SKM-1 treated with dmso at 0.1 percent for 144 hours (cell line): ENCODE data around the gene COMMD1.
"Not testable (repeated sequence)": the region's sequence is repeated elsewhere in the genome, so short reads cannot be mapped to it uniquely, and the experiment has no call there.

Source experiments
- DNase-seq: peaks from one replicate; lab custom pipeline; 2025; ENCODE audit not compliant: unreplicated experiment; lab: John Stamatoyannopoulos, UW

The COMMD1 gene

DNA sequence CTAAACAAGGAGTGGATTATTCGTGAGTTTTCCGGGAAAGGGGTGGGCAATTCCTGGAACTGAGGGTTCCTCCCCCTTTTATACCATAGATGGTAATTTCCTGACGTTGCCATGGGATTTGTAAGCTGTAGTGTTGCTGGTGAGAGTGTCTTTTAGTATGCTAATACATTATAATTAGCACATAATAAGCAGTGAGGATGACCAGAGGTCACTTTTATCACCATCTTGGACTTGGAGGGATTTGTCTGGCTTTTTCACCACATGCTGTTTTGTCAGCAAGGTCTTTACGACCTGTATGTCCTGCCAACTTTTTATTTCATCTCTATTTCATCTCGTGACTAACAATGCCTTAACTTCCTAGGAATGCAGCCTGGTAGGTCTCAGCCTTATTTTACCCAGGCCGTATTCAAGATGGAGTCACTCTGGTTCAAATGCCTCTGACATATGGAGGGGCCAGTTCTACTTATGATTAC is 165.7 kb downstream of the COMMD1 start:
- no peak for DNase-seq

- DNase-seq = no peak
Measured at GRCh38 chr2:62071760-62072680, 166.5 kb downstream of the COMMD1 start.

DNA sequence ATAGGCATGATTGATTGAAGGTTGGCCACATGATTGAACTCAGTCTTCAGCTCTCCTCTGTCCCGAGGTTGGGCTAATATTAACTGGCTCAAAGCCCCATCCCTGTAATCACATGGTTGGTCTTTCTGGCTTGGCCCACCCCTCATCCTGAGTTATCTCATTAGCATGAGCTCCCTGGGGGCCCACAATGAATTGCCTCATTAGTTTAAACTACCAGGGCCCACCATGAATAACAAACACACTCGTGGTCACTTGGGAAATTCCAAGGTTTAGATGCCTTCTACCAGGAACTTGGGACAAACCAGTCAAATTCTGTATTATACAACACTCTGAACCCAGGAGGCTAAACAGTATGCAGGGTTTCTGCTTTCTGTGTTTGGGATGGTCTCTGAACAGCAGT is 168.8 kb downstream of the COMMD1 start:
- no peak for DNase-seq

DNA sequence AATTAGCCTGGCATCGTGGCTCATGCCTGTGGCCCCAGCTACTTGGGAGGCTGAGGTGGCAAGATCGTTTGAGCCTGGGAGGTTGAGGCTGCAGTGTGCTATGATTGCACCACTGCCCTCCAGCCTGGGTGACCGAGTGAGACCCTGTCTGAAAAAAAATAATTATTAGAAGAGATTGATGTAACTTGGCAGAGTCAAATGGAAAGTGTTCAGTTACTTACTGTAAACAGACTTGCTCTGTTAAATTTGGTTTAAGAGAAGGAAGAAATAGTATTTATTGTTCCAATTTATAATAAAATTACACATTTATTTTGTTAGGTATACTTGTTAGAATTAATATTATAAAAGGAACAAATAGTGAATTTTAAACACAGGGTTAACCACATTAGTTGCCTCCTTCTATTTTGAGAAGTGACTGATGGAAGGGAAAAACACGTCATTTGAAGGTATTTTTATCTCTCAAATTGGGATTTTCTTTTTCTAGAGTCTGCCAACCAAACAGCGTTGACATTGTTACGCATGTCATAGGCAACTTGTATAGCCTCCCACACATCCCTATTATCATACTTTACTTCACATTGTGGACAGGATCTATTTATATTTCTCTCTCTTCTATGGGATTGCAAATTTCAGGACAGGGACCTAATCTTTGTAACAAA is 171.6 kb downstream of the COMMD1 start:
- no peak for DNase-seq

GRCh38 chr2:62084801-62085200 is 179.3 kb downstream of the COMMD1 start:
- DNase-seq = no peak

DNA sequence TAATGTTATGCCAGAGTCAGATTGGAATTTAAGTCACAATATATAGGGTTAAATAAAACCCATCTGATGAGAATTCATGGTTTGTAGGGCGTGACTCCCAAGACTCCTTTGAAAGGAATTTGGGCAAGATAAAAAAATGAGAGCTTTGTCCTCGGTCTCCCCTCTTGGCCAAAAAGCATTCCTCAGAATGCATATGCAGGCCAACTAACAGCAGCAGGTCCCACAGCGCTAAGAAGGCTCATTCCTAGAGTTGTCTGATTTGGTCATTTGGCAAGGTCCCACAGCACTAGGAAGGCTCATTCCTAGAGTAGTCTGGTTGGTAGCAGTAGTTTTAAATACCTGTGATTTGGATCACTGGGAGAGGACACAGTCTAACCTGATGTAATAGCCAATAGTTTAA is 184.2 kb downstream of the COMMD1 start:
- no peak for DNase-seq

DNA sequence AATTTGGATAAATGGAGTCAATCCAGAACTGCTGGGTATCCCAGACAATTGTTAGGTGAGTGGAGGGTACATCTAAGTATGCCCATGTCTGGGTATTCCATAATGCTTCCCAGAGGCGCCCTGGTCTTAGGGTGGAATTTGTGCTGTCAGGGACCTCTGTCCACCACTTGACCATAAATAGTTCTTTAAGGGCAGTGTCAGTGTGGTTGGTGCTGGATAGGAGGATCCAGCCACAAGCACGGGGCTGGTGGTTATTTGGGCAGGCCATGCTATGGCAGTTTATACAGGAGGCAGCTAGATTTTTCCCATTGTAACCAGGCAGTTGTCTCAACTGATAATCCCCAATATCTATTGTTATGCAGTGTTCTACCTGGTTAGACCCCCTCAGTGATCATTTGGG is 186.0 kb downstream of the COMMD1 start:
- no peak for DNase-seq

GRCh38 chr2:62099050-62099449 is 193.6 kb downstream of the COMMD1 start:
- peak; percentile 54 for DNase-seq

GRCh38 chr2:62099523-62100175 is 194.2 kb downstream of the COMMD1 start:
- no peak for DNase-seq

DNA sequence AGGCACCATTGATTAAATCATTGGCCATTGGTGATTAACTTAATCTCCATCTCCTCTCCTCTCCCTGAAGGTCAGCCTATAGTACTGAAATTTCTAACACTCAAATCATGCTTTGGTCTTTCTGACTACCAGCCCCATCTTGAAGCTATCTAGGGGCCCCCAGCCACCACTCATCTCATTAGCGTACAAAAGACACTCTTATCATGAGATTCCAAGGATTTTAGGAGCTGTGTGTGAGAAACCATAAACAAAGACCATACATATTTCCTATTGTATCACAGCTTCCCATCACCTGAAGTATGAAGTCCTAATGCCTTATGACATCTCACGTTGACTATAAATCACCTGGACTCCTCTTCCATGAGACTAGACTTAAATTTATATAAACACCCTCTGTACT is 196.4 kb downstream of the COMMD1 start:
- no peak for DNase-seq

GRCh38 chr2:62102402-62102920 is 197.0 kb downstream of the COMMD1 start:
- no peak for DNase-seq

DNA sequence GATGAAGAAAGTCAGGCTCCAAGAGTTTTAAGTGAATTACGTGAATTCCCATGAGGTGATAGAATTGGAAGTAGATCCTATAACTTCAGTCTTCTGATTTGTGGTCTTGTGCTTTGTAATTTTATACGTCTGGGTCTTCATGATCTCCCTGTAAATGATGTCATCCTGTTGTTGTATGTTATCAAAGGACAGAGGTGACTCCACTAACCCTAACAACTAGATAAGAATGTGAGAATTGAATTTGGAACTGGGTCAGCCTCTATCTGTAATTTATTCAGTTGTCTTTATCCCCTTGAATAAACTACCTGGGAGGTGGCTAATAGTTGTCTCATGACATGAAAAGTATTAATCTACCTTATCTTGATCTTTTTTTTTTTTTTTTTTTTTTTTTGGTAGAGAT is 204.1 kb downstream of the COMMD1 start:
- DNase-seq = no peak

- DNase-seq = no peak
Measured at GRCh38 chr2:62110415-62111025, 205.0 kb downstream of the COMMD1 start.

DNA sequence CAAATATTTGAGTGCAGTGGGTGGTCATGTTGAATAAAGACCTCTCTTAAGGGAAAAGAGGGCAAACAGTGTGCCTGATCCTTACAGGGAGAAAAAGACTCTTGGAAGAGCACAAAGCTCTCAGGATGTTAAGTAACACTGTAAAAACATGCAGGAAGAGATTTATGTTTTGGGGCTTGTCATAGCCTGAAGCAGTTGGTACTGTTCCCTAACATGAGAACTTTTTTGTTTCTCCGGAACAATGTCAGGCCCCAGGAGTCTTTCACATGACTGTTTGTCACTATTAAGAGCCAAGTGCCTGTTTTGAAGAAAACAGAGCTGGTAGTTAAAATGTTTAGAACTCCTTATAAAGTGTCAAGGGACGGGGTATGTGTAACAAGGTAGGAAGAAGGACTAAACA is 206.7 kb downstream of the COMMD1 start:
- DNase-seq = no peak

- DNase-seq = no peak
Measured at GRCh38 chr2:62114564-62114963, 209.1 kb downstream of the COMMD1 start.

- no peak for DNase-seq
Measured at GRCh38 chr2:62116983-62117382, 211.5 kb downstream of the COMMD1 start.

GRCh38 chr2:62118160-62118559 is 212.7 kb downstream of the COMMD1 start:
- no peak for DNase-seq

DNA sequence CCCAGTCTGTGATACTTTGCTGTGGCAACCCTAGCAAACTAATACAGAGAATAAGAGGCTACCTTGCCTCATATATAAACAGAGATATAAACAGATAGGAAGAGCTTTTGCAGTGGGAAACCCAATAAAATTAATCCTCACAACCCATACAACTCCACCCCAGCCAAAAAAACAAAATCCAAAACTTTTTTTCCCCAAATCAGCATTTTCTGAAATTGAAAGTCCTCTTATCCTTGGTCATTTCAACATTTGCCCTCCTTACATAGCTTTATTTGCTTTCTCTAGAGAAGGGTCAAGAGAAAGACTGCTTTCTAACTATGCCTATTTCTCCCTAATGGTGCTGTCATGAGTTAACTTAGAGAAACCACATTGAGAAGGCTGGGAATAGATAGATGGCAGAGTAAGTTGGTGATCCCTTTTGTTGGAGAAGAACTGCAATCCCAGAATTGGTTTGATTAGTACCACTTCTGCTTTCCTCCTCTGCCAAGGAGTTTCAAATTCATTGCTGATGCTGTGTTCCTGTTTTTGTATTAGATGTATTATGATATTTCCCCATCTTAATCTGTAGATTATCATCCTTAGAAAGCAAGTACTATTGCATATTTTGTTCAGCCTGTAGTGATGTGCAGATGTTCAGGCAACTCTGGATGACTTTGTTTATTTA is 214.0 kb downstream of the COMMD1 start:
- peak; percentile 50 for DNase-seq

GRCh38 chr2:62126239-62126638 is 220.8 kb downstream of the COMMD1 start:
- DNase-seq = not testable (repeated sequence)

- no peak for DNase-seq
Measured at GRCh38 chr2:62133320-62133823, 227.9 kb downstream of the COMMD1 start.
